Measurements from ENCODE around the gene LILRB5. TPM values are rescaled to one million over a fixed set of nuclear protein-coding genes. Genes with fewer than 3 reads are reported as not detected.
"Not testable (repeated sequence)": the region's sequence is repeated elsewhere in the genome, so short reads cannot be mapped to it uniquely, and the experiment has no call there.

The LILRB5 gene
- total RNA-seq, 1 donor from 2014 or later = not detected

DNA sequence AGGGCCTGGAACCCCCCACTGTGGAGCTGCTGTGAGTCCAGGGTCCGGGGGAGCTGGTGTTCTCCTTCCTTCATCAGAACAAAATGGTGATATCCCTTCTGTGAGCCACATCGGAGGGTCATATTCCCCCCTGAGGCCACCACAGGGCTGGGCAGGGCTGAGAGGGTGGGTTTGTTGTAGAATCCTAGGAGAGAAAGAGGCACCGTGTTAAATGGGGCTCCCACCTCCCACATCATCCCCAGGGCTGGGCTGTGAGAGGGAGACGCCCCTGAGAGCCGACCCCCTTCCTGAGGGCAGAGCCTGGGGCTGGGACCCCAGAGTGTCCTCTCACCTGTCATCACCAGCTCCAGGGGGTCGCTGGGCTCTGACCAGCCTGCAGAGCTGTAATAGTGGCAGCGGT lies 35.1 kb downstream of the LILRB5 start:
- not testable (repeated sequence) for H3K4me1 Mint-ChIP-seq (ENCODE audit: low read depth); H3K9me3 Mint-ChIP-seq (ENCODE audit: low read depth); H3K36me3 Mint-ChIP-seq (ENCODE audit: low read depth); H3K4me3 Mint-ChIP-seq (ENCODE audit: unreplicated experiment); H3K27ac Mint-ChIP-seq (ENCODE audit: unreplicated experiment)
- H3K27me3 Mint-ChIP-seq (ENCODE audit: low read depth) = peaks cover 12% of the 10 kb centered on the region
- peak; percentile 77 for DNase-seq (ENCODE audit: low spot score)

GRCh38 chr19:54219702-54220101 lies 37.4 kb downstream of the LILRB5 start:
- not testable (repeated sequence) for H3K27ac Mint-ChIP-seq (ENCODE audit: unreplicated experiment); H3K36me3 Mint-ChIP-seq (ENCODE audit: low read depth); H3K4me1 Mint-ChIP-seq (ENCODE audit: low read depth); H3K4me3 Mint-ChIP-seq (ENCODE audit: unreplicated experiment); H3K9me3 Mint-ChIP-seq (ENCODE audit: low read depth); DNase-seq (ENCODE audit: low spot score)
- peaks cover 10% of the 10 kb centered on the region for H3K27me3 Mint-ChIP-seq (ENCODE audit: low read depth)

- Mint-ChIP-seq H3K36me3 (ENCODE audit: low read depth) (peaks cover 8% of the 10 kb centered on the region), H3K27me3 (ENCODE audit: low read depth) (peaks cover 10% of the 10 kb centered on the region), H3K4me1 (ENCODE audit: low read depth) (peaks cover 2% of the 10 kb centered on the region), H3K4me3 (ENCODE audit: unreplicated experiment) (no peak overlapping the region), H3K9me3 (ENCODE audit: low read depth) (no peaks in the 10 kb centered on the region), H3K27ac (ENCODE audit: unreplicated experiment) (no peak overlapping the region)
- no peak for DNase-seq (ENCODE audit: low spot score)
- TF ChIP-seq, protein P1, sequence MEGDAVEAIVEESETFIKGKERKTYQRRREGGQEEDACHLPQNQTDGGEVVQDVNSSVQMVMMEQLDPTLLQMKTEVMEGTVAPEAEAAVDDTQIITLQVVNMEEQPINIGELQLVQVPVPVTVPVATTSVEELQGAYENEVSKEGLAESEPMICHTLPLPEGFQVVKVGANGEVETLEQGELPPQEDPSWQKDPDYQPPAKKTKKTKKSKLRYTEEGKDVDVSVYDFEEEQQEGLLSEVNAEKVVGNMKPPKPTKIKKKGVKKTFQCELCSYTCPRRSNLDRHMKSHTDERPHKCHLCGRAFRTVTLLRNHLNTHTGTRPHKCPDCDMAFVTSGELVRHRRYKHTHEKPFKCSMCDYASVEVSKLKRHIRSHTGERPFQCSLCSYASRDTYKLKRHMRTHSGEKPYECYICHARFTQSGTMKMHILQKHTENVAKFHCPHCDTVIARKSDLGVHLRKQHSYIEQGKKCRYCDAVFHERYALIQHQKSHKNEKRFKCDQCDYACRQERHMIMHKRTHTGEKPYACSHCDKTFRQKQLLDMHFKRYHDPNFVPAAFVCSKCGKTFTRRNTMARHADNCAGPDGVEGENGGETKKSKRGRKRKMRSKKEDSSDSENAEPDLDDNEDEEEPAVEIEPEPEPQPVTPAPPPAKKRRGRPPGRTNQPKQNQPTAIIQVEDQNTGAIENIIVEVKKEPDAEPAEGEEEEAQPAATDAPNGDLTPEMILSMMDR (IDR thresholded peaks at IDR 0.05) = no peak
Observed at GRCh38 chr19:54218960-54219661, 38.0 kb downstream of the LILRB5 start.

DNA sequence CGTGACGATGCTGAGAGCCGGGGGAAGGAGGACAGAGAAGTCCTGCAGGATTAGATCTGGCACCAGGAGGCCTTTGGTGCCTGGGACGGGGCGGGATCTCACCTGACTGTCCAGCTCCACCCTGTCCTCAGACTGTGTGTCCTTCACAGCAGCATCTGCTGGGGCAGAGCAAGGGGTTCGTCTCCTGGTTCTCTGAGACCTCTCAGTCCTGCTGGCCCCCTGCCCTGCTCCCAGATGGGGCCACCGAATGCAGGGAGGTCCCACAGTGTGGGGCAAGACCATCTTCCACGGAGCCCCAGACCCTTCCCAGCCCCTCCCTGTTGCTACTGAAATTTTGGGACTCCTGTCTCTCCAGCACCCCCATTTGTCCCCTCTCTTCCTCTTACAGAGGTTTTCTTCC lies 38.8 kb downstream of the LILRB5 start:
- peaks cover 9% of the 10 kb centered on the region for H3K36me3 Mint-ChIP-seq (ENCODE audit: low read depth)
- no peak overlapping the region for H3K4me3 Mint-ChIP-seq (ENCODE audit: unreplicated experiment)
- H3K27ac Mint-ChIP-seq (ENCODE audit: unreplicated experiment) = no peak overlapping the region
- no peaks in the 10 kb centered on the region for H3K9me3 Mint-ChIP-seq (ENCODE audit: low read depth)
- TF ChIP-seq, protein P1 (IDR thresholded peaks at IDR 0.05) = no peak
- H3K27me3 Mint-ChIP-seq (ENCODE audit: low read depth) = peaks cover 3% of the 10 kb centered on the region
- no peak for DNase-seq (ENCODE audit: low spot score)
- H3K4me1 Mint-ChIP-seq (ENCODE audit: low read depth) = peaks cover 2% of the 10 kb centered on the region

GRCh38 chr19:54217517-54218247 lies 39.4 kb downstream of the LILRB5 start:
- H3K4me1 Mint-ChIP-seq (ENCODE audit: low read depth); H3K27me3 Mint-ChIP-seq (ENCODE audit: low read depth); H3K4me3 Mint-ChIP-seq (ENCODE audit: unreplicated experiment); DNase-seq (ENCODE audit: low spot score); H3K9me3 Mint-ChIP-seq (ENCODE audit: low read depth); H3K27ac Mint-ChIP-seq (ENCODE audit: unreplicated experiment): not testable (repeated sequence)
- H3K36me3 Mint-ChIP-seq (ENCODE audit: low read depth) = peaks cover 11% of the 10 kb centered on the region

- no peak for DNase-seq (ENCODE audit: low spot score)
- no peak overlapping the region for H3K27ac Mint-ChIP-seq (ENCODE audit: unreplicated experiment)
- H3K4me3 Mint-ChIP-seq (ENCODE audit: unreplicated experiment) = no peak overlapping the region
Observed at GRCh38 chr19:54216869-54217268, 40.2 kb downstream of the LILRB5 start.

GRCh38 chr19:54214734-54215133 lies 42.3 kb downstream of the LILRB5 start:
- not testable (repeated sequence) for H3K27me3 Mint-ChIP-seq (ENCODE audit: low read depth); H3K4me3 Mint-ChIP-seq (ENCODE audit: unreplicated experiment); DNase-seq (ENCODE audit: low spot score); H3K9me3 Mint-ChIP-seq (ENCODE audit: low read depth); H3K27ac Mint-ChIP-seq (ENCODE audit: unreplicated experiment)
- Mint-ChIP-seq H3K4me1 (ENCODE audit: low read depth) (peaks cover 15% of the 10 kb centered on the region), H3K36me3 (ENCODE audit: low read depth) (peaks cover 15% of the 10 kb centered on the region)

More at GRCh38 chr19:54216869-54217268, 40.2 kb downstream of the LILRB5 start:
- Mint-ChIP-seq H3K9me3 (ENCODE audit: low read depth) (no peaks in the 10 kb centered on the region), H3K4me1 (ENCODE audit: low read depth) (peaks cover 2% of the 10 kb centered on the region), H3K36me3 (ENCODE audit: low read depth) (peaks cover 11% of the 10 kb centered on the region), H3K27me3 (ENCODE audit: low read depth) (peaks cover 2% of the 10 kb centered on the region)
- TF ChIP-seq, protein P1 (IDR thresholded peaks at IDR 0.05) = no peak

GRCh38 chr19:54214217-54214616 lies 42.9 kb downstream of the LILRB5 start:
- not testable (repeated sequence) for H3K9me3 Mint-ChIP-seq (ENCODE audit: low read depth); H3K27me3 Mint-ChIP-seq (ENCODE audit: low read depth)

More at GRCh38 chr19:54214217-54214616, 42.9 kb downstream of the LILRB5 start:
- not testable (repeated sequence) for DNase-seq (ENCODE audit: low spot score); H3K27ac Mint-ChIP-seq (ENCODE audit: unreplicated experiment); H3K4me3 Mint-ChIP-seq (ENCODE audit: unreplicated experiment)
- peaks cover 20% of the 10 kb centered on the region for H3K4me1 Mint-ChIP-seq (ENCODE audit: low read depth)
- peaks cover 15% of the 10 kb centered on the region for H3K36me3 Mint-ChIP-seq (ENCODE audit: low read depth)

Measured in chondrocyte (in vitro differentiated cells).